Keratinocyte (primary cell): Measurements from ENCODE around the gene SLC4A2. TPM values are rescaled to one million over a fixed set of nuclear protein-coding genes. Genes with fewer than 3 reads are reported as not detected.

ENCODE experiments used
- DNase-seq: peaks from one replicate; pipeline ENCODE4 v3.0.0-alpha.2; 2011; ENCODE audit warnings: low read depth, missing footprints, low spot score
- FAIRE-seq: peaks from 2 replicates; lab custom pipeline; 2011; peaks lifted over from hg19 to GRCh38; lab: Jason Lieb, UNC
- H2AFZ ChIP-seq: 2 replicates; pipeline ENCODE4 v1.6.0; 2012; ENCODE audit warnings: low read length, control low read depth, inconsistent platforms; ENCODE audit not compliant: control insufficient read depth
- H3K27ac ChIP-seq: 2 replicates; pipeline ENCODE4 v1.5.1; 2011; ENCODE audit warnings: low read length; ENCODE audit not compliant: control insufficient read depth, insufficient read depth
- H3K27me3 ChIP-seq: 3 replicates; pipeline ENCODE4 v1.6.0; 2011; ENCODE audit warnings: low read length; ENCODE audit not compliant: control insufficient read depth, insufficient read depth; ENCODE audit errors: extremely low read depth
- H3K36me3 ChIP-seq, 2 experiments: 2 replicates in 1 of 2; 3 replicates in 1 of 2; pipeline ENCODE4 v1.5.1; 2011; ENCODE audit warnings: low read length in 2 of 2, mild to moderate bottlenecking in 1 of 2; ENCODE audit not compliant: control insufficient read depth in 2 of 2, insufficient read depth in 2 of 2; ENCODE audit errors: extremely low read depth in 1 of 2
- H3K4me1 ChIP-seq: 3 replicates; pipeline ENCODE4 v1.5.1; 2011; ENCODE audit warnings: low read length; ENCODE audit not compliant: control insufficient read depth, insufficient read depth; ENCODE audit errors: extremely low read depth
- H3K4me2 ChIP-seq: 3 replicates; pipeline ENCODE4 v1.6.0; 2011; ENCODE audit warnings: low read depth, low read length; ENCODE audit not compliant: control insufficient read depth, insufficient read depth; ENCODE audit errors: extremely low read depth
- H3K4me3 ChIP-seq, 3 experiments: fragments of 200-600 bp in 1 of 3; sonication (generic) in 1 of 3; 2 replicates in 2 of 3; 3 replicates in 1 of 3; pipeline ENCODE4 v1.5.1; 2011 to 2016; ENCODE audit warnings: low read length in 3 of 3, mild to moderate bottlenecking in 3 of 3, control low read depth in 2 of 3, inconsistent platforms in 1 of 3, low read depth in 1 of 3, mixed read lengths in 1 of 3, mixed run types in 1 of 3, moderate library complexity in 1 of 3; ENCODE audit not compliant: control insufficient read depth in 2 of 3, insufficient read depth in 2 of 3; ENCODE audit errors: extremely low read depth in 1 of 3
- H3K79me2 ChIP-seq: 2 replicates; pipeline ENCODE4 v1.6.0; 2012; ENCODE audit warnings: low read length; ENCODE audit not compliant: control insufficient read depth, insufficient read depth
- H3K9ac ChIP-seq: 3 replicates; pipeline ENCODE4 v1.6.0; 2011; ENCODE audit warnings: low read length; ENCODE audit not compliant: control insufficient read depth, insufficient read depth; ENCODE audit errors: extremely low read depth
- H3K9me1 ChIP-seq: 3 replicates; pipeline ENCODE4 v1.6.0; 2011; ENCODE audit warnings: low read length; ENCODE audit not compliant: control insufficient read depth, insufficient read depth; ENCODE audit errors: extremely low read depth
- H3K9me3 ChIP-seq: 2 replicates; pipeline ENCODE4 v1.5.1; 2012; ENCODE audit warnings: low read depth, low read length; ENCODE audit not compliant: control insufficient read depth
- H4K20me1 ChIP-seq: 3 replicates; pipeline ENCODE4 v1.6.0; 2011; ENCODE audit warnings: low read length; ENCODE audit not compliant: control insufficient read depth, insufficient read depth; ENCODE audit errors: extremely low read depth
- CTCF ChIP-seq, 3 experiments: IDR thresholded peaks in 1 of 3; conservative IDR thresholded peaks in 1 of 3; optimal IDR thresholded peaks in 1 of 3; 2 replicates in 2 of 3; 3 replicates in 1 of 3; pipeline versions ENCODE3 to v1.5.1; 2011; ENCODE audit warnings: low read length in 3 of 3, mild to moderate bottlenecking in 3 of 3, moderate library complexity in 2 of 3, control low read depth in 1 of 3, inconsistent platforms in 1 of 3; ENCODE audit not compliant: insufficient read depth in 2 of 3; ENCODE audit errors: extremely low read depth in 1 of 3
- EZH2 ChIP-seq: IDR thresholded peaks from one replicate; pipeline ENCODE4 v1.6.1; 2012; ENCODE audit warnings: inconsistent platforms, mild to moderate bottlenecking, low read length, moderate library complexity
- dilution Hi-C: fragments of 300-500 bp; cut with MboI; formaldehyde crosslinking; loops from one replicate; pipeline ENCODE4 v1.7.0; 2020; ENCODE audit warnings: low sequenced_read_pairs; ENCODE audit not compliant: extremely low pct_ligation_motif_present
- polyA plus RNA-seq, 5 experiments: library from polyadenylated mRNA; depleted of rRNA in 3 of 5; stranded (reverse) in 3 of 5; stranded (forward) in 1 of 5; unstranded in 1 of 5; fragments of >200 nt; gene quantifications; 1 replicate in 1 of 5; 2 replicates in 3 of 5; 3 replicates in 1 of 5; pipeline versions ENCODE4 v1.2.1 to v1.2.3, GENCODE V29; 2011 to 2012; ENCODE audit warnings: missing spikeins in 2 of 5, low read depth in 1 of 5, low replicate concordance in 1 of 5

Gene SLC4A2
- polyA plus RNA-seq, 1 donor (not counting 4 experiments of a cell fraction or from before 2014, with no cell fraction given), result 33.8 TPM

DNA sequence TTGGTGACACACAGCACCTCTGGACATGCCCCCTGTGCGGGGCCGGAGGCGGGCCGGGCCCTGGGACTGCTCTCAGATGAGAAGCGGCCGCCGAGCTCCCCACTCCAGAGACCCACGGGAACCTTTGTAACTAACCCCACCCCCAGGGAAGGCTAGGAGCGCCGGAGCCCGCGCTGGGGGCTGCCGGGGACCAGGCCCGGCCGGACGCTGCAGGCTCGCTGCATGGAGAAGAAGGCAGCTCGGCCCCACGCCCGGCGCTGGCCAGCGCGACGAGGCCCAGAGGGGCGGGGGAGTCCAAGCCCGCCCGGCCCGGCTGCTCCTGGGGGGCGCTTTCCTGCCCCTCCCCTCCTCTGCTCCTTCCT is 63.4 kb downstream of the SLC4A2 start:
- no peaks in the 10 kb centered on the region for H3K27me3 ChIP-seq
- H3K27ac ChIP-seq, result no peak overlapping the region
- H3K36me3 ChIP-seq, result peaks cover 48% of the 10 kb centered on the region in 2 experiments
- H3K4me1 ChIP-seq, result peaks cover 18% of the 10 kb centered on the region
- H3K4me3 ChIP-seq, result no peak overlapping the region
- H2AFZ ChIP-seq, result no peak overlapping the region
- H3K9me3 ChIP-seq, result no peaks in the 10 kb centered on the region
- peaks cover 20% of the 10 kb centered on the region for H4K20me1 ChIP-seq
- TF ChIP-seq EZH2, result no peak
- no peak for TF ChIP-seq CTCF (optimal IDR thresholded peaks at IDR 0.05 in 1 of 3, IDR thresholded peaks at IDR 0.05 in 1 of 3, conservative IDR thresholded peaks at IDR 0.05 in 1 of 3; ENCODE audit: extremely low read depth in 1 of 3, insufficient read depth in 2 of 3, low read length in 3 of 3)
- H3K79me2 ChIP-seq, result peaks cover 38% of the 10 kb centered on the region
- peaks cover 2% of the 10 kb centered on the region for H3K9me1 ChIP-seq
- FAIRE-seq, result no peak
- no peak overlapping the region for H3K9ac ChIP-seq
- dilution Hi-C loops, result no loop called here
- no peak overlapping the region for H3K4me2 ChIP-seq
- no peak for DNase-seq

GRCh38 chr7:151123158-151123821 is 63.9 kb downstream of the SLC4A2 start:
- no peaks in the 10 kb centered on the region for H3K27me3 ChIP-seq
- peaks cover 2% of the 10 kb centered on the region for H3K9me1 ChIP-seq
- TF ChIP-seq CTCF (optimal IDR thresholded peaks at IDR 0.05 in 1 of 3, IDR thresholded peaks at IDR 0.05 in 1 of 3, conservative IDR thresholded peaks at IDR 0.05 in 1 of 3; ENCODE audit: extremely low read depth in 1 of 3, insufficient read depth in 2 of 3, low read length in 3 of 3) (no peak), EZH2 (no peak)
- H4K20me1 ChIP-seq, result peaks cover 24% of the 10 kb centered on the region
- no peak overlapping the region for H3K4me3 ChIP-seq
- no peak for FAIRE-seq
- peaks cover 37% of the 10 kb centered on the region for H3K79me2 ChIP-seq
- peaks cover 18% of the 10 kb centered on the region for H3K4me1 ChIP-seq
- H3K36me3 ChIP-seq, result peaks cover 48 to 50% of the 10 kb centered on the region in 2 experiments
- no peak overlapping the region for H2AFZ ChIP-seq
- H3K9ac ChIP-seq, result no peak overlapping the region
- H3K4me2 ChIP-seq, result no peak overlapping the region
- no peak for DNase-seq
- no peak overlapping the region for H3K27ac ChIP-seq
- dilution Hi-C loops, result no loop called here
- H3K9me3 ChIP-seq, result no peaks in the 10 kb centered on the region
